NCI-H146 treated with DMSO at 0.1 percent for 48 hours (cell line): ENCODE results near the gene COQ9.

Experiments
- DNase-seq: peaks from one replicate; lab custom pipeline; 2025; ENCODE audit not compliant: unreplicated experiment; lab: John Stamatoyannopoulos, UW

Gene COQ9

GRCh38 chr16:57471852-57472664 lies 24.8 kb downstream of the COQ9 start:
- DNase-seq, result peak; percentile 2

- no peak for DNase-seq
Measured at GRCh38 chr16:57472665-57473060, 25.4 kb downstream of the COQ9 start.

- no peak for DNase-seq
Measured at GRCh38 chr16:57473176-57473840, 26.0 kb downstream of the COQ9 start.

DNA sequence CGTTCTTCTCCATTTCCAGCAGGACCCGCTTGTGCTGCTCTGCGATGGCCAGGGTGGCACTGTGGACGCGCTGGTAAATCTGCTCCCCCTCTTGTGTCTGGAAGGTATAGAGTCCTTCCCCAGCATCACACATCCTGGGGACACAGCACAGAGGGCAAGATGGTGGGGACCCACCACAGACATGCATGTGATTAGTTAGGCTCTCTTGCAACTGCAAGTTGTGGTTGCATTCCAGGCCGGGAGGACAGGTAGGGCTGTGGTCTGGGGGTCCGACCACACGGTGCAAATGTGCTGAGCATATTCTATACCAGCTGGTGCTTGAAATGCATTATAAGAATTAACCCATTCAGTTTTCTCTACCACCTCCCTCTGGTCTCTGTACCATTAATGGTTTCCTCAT lies 26.6 kb downstream of the COQ9 start:
- no peak for DNase-seq

- no peak for DNase-seq
Measured at GRCh38 chr16:57474671-57475661, 27.7 kb downstream of the COQ9 start.

DNA sequence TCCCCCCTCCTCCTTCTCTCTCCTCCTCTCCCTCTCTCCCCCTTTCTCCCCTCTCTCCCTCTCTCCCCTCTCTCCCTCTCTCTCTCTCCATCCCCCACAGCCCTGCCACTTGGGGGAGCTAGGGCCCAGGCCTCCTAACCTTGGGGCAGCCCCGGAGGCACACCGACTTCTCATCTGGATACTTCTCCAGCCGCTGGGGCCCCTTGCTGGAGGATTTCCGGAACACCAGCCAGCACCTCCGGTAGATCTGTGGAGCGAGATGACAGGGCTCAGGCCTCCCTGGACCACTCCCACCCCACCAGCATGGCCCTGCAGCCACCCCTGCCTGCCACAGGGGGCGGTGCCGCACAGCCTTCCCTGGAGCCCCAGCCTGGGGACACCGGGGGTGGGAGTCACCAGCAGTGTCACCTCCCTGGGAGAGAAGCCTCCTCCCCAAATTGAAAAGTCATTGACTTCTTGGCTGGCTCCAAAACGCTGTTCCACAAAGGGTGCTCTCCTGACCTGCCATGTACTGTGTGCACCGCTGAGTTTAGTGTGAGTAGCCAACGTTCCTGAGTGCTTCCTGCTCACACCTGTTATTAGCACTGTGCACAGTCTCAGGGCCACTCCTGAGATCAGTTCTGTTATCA lies 28.5 kb downstream of the COQ9 start:
- no peak for DNase-seq

- DNase-seq, result no peak
Measured at GRCh38 chr16:57476546-57477410, 29.5 kb downstream of the COQ9 start.

GRCh38 chr16:57477531-57478202 lies 30.4 kb downstream of the COQ9 start:
- no peak for DNase-seq

DNA sequence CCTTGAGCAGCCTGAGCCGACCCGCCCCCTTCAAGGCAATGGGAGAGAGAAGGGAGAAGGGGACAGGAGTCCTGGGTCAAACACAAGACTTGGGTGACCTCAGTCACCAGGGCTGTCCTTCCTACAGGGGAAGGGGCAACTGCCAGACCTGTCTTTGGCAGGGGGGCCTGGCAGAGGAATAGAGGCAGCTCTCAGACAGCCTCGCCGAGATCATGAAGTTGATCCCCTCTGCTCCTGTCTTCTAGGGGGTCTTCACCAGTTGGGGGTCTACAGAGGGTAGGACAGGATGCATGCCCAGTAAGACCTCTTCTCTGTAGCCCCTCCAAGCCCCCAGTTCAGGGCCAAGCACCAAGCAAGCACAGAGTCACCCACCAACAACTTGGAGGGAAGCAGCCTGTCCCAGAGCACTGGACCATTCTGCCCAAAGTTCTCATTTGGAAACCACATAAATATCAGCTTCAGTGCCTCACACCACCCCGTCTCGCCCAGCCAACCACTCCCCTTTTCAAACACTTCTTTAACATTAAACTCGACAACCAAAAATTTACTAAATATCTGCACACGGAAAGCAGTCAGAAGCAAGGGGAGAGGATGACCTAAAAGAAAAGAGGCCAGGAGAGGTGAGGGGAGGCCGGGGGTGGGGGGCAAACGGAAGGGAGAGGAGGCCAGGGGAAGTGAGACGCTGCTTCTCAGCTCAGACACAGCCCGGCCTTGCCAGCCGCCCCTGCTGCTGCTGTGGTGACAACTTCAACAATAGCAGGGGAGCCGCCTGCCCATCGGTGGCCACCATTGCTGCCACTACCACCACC lies 31.3 kb downstream of the COQ9 start:
- no peak for DNase-seq

DNA sequence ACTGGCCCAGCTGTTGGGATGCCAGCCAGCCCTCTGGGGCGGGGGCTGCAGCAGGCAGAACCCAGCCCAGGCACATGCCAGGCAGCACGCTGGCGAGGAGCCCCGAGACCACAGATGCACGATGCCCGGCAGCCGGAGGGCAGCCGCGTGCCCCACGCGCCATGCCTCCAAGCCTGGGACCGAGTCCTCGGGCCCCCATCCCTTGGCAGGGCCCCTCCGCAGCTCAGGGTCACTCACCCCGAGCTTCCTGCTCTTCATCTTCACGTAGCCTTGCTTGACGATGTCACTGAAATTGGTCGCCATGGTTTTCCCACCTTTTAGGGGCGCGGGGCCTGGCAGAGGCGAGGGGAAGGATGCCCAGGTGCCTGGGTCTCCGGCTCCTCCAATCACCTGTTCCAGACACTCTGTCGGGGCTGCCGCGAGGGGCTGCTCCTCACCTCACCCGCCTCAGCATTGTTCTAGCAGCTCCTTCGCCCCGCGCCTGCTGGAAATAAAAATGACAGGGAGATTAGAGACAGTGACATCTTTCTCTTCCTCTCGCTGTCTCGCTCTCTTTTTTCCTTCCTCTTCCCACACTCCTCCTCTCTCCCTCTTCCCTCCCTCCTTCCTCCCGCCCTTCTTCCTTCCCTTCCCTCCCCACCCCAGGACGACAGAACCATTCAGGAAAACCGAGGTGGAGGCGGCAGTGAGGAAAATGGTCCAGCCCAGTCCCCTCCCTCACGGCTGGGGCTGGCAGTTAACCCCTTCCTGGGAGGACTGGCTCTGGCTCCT lies 32.1 kb downstream of the COQ9 start:
- DNase-seq, result peak; percentile 24

GRCh38 chr16:57479976-57480753 lies 32.9 kb downstream of the COQ9 start:
- DNase-seq, result no peak

- no peak for DNase-seq
Measured at GRCh38 chr16:57480754-57481230, 33.5 kb downstream of the COQ9 start.

DNA sequence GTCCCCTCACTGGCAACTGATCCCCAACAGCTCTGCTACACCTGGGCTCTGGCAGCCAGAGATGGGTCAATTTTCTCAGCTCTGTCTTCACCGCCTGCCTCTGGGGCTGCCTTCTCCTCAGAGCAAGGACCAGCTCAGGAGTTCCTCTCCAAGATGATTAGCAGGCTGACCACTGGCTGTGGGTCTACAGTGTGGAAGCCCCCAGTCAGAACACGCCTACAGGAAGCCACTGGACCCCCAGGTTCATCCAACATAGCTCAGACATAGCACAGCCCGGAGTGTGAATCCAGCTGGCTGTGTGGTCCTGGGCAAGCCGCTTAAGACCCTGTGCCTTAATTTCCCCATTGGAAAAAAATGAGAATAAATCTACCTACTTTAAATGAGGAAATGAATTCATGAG lies 34.1 kb downstream of the COQ9 start:
- DNase-seq, result no peak

GRCh38 chr16:57482845-57483545 lies 35.7 kb downstream of the COQ9 start:
- DNase-seq, result no peak

DNA sequence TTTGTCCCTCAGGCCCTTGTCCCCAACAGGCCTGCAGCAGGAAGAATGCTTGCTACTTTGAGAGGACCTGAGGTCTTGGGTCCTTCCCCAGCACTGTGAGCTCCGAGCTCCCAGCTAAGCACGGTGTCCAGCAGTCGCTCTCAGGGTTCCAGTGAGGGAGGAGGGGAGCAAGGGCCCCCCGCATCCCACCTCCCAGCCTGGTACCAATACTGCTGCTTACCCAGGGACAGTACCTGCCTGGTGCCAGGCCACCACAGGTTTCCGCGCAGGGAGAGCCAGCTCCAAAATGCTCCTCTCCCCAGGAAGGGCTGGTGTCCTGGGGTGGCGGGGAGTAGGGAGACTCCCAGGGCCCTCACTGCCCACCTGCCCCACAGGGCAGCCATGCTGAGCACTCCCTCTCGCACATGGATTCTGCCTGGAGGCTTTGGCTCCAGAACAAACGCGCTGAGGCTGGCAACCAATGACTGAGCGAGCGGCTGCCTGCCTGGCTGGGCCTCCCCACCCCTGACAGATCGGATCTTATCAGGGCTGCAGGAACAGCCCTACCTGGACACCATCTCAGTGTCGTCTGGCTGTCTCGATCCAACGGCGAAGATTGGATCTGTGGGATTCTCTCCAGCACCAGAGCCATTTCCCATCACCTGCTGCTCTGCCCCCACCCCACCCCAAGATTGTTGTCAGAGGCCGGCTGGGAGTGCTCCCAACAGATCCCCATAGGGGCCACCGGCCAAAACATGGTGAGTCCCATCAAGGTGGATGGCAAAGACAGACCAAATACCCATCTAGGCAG lies 36.6 kb downstream of the COQ9 start:
- DNase-seq, result no peak
